Endothelial cell of umbilical vein (primary cell): Measurements from ENCODE around the gene MRTFA. TPM values are rescaled to one million over a fixed set of nuclear protein-coding genes. Genes with fewer than 3 reads are reported as not detected.

Source experiments
- BruUV-seq: library from RNA; stranded (reverse); fragments of 400-500 nt; replicated peaks from 2 replicates; lab custom pipeline; 2021; lab: Mats Ljungman, UMichigan
- CTCF ChIA-PET: fragments of 300-600, 350-600 bp; sonication (Branson Sonifier 250); formaldehyde crosslinking; loops from one replicate; lab custom pipeline; 2021; ENCODE audit warnings: antibody characterized with exemption, inconsistent platforms; lab: Charles Lee
- POLR2A ChIA-PET: fragments of 300-600, 350-600 bp; sonication (Branson Sonifier 250); formaldehyde crosslinking; loops from one replicate; lab custom pipeline; 2021; ENCODE audit warnings: antibody characterized with exemption, inconsistent platforms; lab: Charles Lee
- DNase-seq: peaks from one replicate; pipeline ENCODE4 v3.0.0-alpha.2; 2011; ENCODE audit warnings: low read depth, low spot score
- FAIRE-seq: peaks from 2 replicates; lab custom pipeline; 2011; peaks lifted over from hg19 to GRCh38; lab: Jason Lieb, UNC
- H2AFZ ChIP-seq: 2 replicates; pipeline ENCODE4 v1.6.0; 2012; ENCODE audit warnings: low read depth, low read length, control low read depth, inconsistent platforms
- H3K27ac ChIP-seq: 2 replicates; pipeline ENCODE4 v1.5.1; 2011; ENCODE audit warnings: low read depth, mild to moderate bottlenecking, control low read depth, low read length, moderate library complexity; ENCODE audit not compliant: insufficient read depth
- H3K27me3 ChIP-seq, 2 experiments: 2 replicates each; pipeline versions ENCODE4 v1.6.0 to v1.6.1; 2011; ENCODE audit warnings: low read length in 2 of 2, mixed read lengths in 1 of 2; ENCODE audit not compliant: control insufficient read depth in 2 of 2, insufficient read depth in 2 of 2
- H3K36me3 ChIP-seq, 2 experiments: 2 replicates in 1 of 2; 3 replicates in 1 of 2; pipeline ENCODE4 v1.5.1; 2011; ENCODE audit warnings: low read length in 2 of 2, mild to moderate bottlenecking in 1 of 2, moderate library complexity in 1 of 2; ENCODE audit not compliant: control insufficient read depth in 2 of 2, insufficient read depth in 2 of 2; ENCODE audit errors: extremely low read depth in 1 of 2
- H3K4me1 ChIP-seq: 3 replicates; pipeline ENCODE4 v1.5.1; 2011; ENCODE audit warnings: mild to moderate bottlenecking, low read length; ENCODE audit not compliant: control insufficient read depth, insufficient read depth; ENCODE audit errors: extremely low read depth
- H3K4me2 ChIP-seq: 2 replicates; pipeline ENCODE4 v1.6.1; 2011; ENCODE audit warnings: low read length, control low read depth, mixed read lengths; ENCODE audit not compliant: insufficient read depth
- H3K4me3 ChIP-seq, 3 experiments: fragments of 200-600 bp in 1 of 3; sonication (generic), shearing (Covaris generic) in 1 of 3; replicated peaks in 1 of 3; 2 replicates each; pipeline ENCODE4 v1.5.1; 2011 to 2016; ENCODE audit warnings: control low read depth in 3 of 3, low read length in 3 of 3, mild to moderate bottlenecking in 2 of 3, inconsistent platforms in 1 of 3, low read depth in 1 of 3, moderate library complexity in 1 of 3; ENCODE audit not compliant: insufficient read depth in 1 of 3
- H3K79me2 ChIP-seq: 2 replicates; pipeline ENCODE4 v1.6.0; 2012; ENCODE audit warnings: low read length, inconsistent platforms; ENCODE audit not compliant: control insufficient read depth, insufficient read depth
- H3K9ac ChIP-seq: replicated peaks from 2 replicates; pipeline ENCODE3; 2011; ENCODE audit warnings: low read length, control low read depth; ENCODE audit not compliant: insufficient read depth; ENCODE audit errors: extremely low read depth
- H3K9me1 ChIP-seq: replicated peaks from 3 replicates; pipeline ENCODE4 v1.6.0; 2011; ENCODE audit warnings: mild to moderate bottlenecking, low read length; ENCODE audit not compliant: control insufficient read depth, insufficient read depth; ENCODE audit errors: extremely low read depth
- H3K9me3 ChIP-seq: replicated peaks from 2 replicates; pipeline ENCODE4 v1.5.1; 2012; ENCODE audit warnings: low read length, inconsistent platforms; ENCODE audit not compliant: control insufficient read depth, insufficient read depth
- H4K20me1 ChIP-seq: replicated peaks from 2 replicates; pipeline ENCODE3; 2011; ENCODE audit warnings: mild to moderate bottlenecking, low read length; ENCODE audit not compliant: control insufficient read depth, insufficient read depth; ENCODE audit errors: extremely low read depth
- EZH2 ChIP-seq: IDR thresholded peaks from 2 replicates; pipeline ENCODE4 v1.6.1; 2012; ENCODE audit warnings: borderline replicate concordance, low read depth, mild to moderate bottlenecking, moderate library complexity, low read length, inconsistent platforms; ENCODE audit not compliant: severe bottlenecking
- FOS ChIP-seq: IDR thresholded peaks from 2 replicates; pipeline ENCODE4 v1.6.1; 2011; ENCODE audit warnings: mild to moderate bottlenecking, low read length, moderate library complexity, borderline replicate concordance; ENCODE audit not compliant: insufficient read depth
- GATA2 ChIP-seq: IDR thresholded peaks from 2 replicates; pipeline ENCODE4 v1.7.0; 2011; ENCODE audit warnings: low read depth, mild to moderate bottlenecking, moderate library complexity, mixed read lengths, low read length; ENCODE audit not compliant: insufficient read length, insufficient read depth
- JUN ChIP-seq: IDR thresholded peaks from 2 replicates; pipeline ENCODE4 v1.6.1; 2011; ENCODE audit warnings: borderline replicate concordance, low read depth; ENCODE audit not compliant: insufficient read length, insufficient read depth
- MYC ChIP-seq: IDR thresholded peaks from one replicate; pipeline ENCODE4 v1.6.1; 2011; ENCODE audit warnings: mild to moderate bottlenecking, low read depth, low read length
- POLR2A ChIP-seq: IDR thresholded peaks from 2 replicates; pipeline ENCODE4 v1.6.1; 2012; ENCODE audit warnings: low read depth, mild to moderate bottlenecking, control low read depth, low read length
- POLR2AphosphoS5 ChIP-seq: IDR thresholded peaks from 2 replicates; pipeline ENCODE4 v1.6.1; 2012; ENCODE audit warnings: low read depth, mild to moderate bottlenecking, control low read depth, low read length, moderate library complexity; ENCODE audit not compliant: insufficient read depth
- dilution Hi-C: fragments of 300-500 bp; cut with MboI; formaldehyde crosslinking; loops from one replicate; pipeline ENCODE4 v1.15.0; 2019; ENCODE audit warnings: low sequenced_read_pairs; ENCODE audit not compliant: extremely low pct_ligation_motif_present
- intact Hi-C: fragments of 100-400 bp; cut with micrococcal nuclease; formaldehyde crosslinking; loops from one replicate; pipeline ENCODE4 v1.10.0; 2022
- polyA plus RNA-seq, 4 experiments: library from polyadenylated mRNA; depleted of rRNA in 3 of 4; stranded (reverse) in 3 of 4; unstranded in 1 of 4; fragments of >200 nt; gene quantifications; 2 replicates each; pipeline versions ENCODE4 v1.2.1 to v1.2.3, GENCODE V29; 2011 to 2012; ENCODE audit warnings: missing spikeins in 1 of 4
- total RNA-seq: library from RNA; stranded (reverse); gene quantifications from 2 replicates; pipeline ENCODE4 v1.2.3, GENCODE V29; 2021
- TF ChIP-seq, protein P1 (sequence below), 2 donors: IDR thresholded peaks; 1 replicate in 1 of 2; 2 replicates in 1 of 2; pipeline ENCODE4 v1.5.1; 2011; ENCODE audit warnings: low read length in 2 of 2, mild to moderate bottlenecking in 2 of 2, moderate library complexity in 2 of 2, control low read depth in 1 of 2, inconsistent platforms in 1 of 2, low read depth in 1 of 2; ENCODE audit not compliant: insufficient read depth in 1 of 2; ENCODE audit errors: extremely low read depth in 1 of 2
- TF ChIP-seq, protein P2 (sequence below): IDR thresholded peaks from 2 replicates; pipeline ENCODE4 v1.6.1; 2011; ENCODE audit not compliant: insufficient read depth, insufficient read length

The MRTFA gene
- total and polyA plus RNA-seq, 2 donors (not counting 3 experiments of a cell fraction or from before 2014, with no cell fraction given): 13.6 to 44.1 TPM

DNA sequence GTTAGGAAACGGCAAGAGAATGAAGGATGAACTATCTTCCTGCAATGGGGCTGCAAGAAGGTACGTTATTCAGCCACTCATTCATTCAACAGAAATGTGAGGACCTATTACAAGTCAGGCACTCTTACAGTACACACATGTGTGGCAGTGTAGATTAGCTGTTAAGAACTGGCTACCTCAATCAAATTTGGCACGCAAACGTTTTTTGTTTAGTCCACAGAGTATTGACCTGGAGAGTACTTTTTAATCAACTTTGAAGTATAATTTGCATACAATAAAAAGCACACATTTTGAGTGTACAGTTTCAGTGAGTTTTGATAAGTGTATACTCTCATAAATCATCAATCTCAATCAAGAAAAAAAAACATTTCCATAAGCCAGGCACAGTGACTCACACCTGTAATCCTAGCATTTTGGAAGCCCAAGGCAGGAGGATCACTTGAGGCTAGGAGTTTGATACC lies 24.2 kb downstream of the MRTFA start:
- no peaks in the 10 kb centered on the region for H3K9me1 ChIP-seq
- no peaks in the 10 kb centered on the region for H3K27me3 ChIP-seq
- H3K4me2 ChIP-seq: no peak overlapping the region
- H3K9me3 ChIP-seq: no peaks in the 10 kb centered on the region
- dilution Hi-C loops: no loop called here
- ChIA-PET POLR2A (no interaction called here), CTCF (interaction anchor here (1.0 to 1.1 kb wide), 2 partner anchors 22 to 71 kb away, joined by 3 read pairs; no protein-coding TSS in a partner anchor)
- no peak overlapping the region for H3K9ac ChIP-seq
- peaks cover 62% of the 10 kb centered on the region for H3K79me2 ChIP-seq
- no peak overlapping the region for H3K27ac ChIP-seq
- H3K36me3 ChIP-seq: no peaks in the 10 kb centered on the region
- no peak for FAIRE-seq
- peaks cover 5% of the 10 kb centered on the region for H4K20me1 ChIP-seq
- BruUV-seq: no TSS peak
- H3K4me3 ChIP-seq: no peak overlapping the region
- DNase-seq: no peak
- no peak overlapping the region for H2AFZ ChIP-seq
- H3K4me1 ChIP-seq: no peaks in the 10 kb centered on the region
- intact Hi-C loops: no loop called here
- TF ChIP-seq POLR2A (no peak), FOS (no peak), JUN (no peak), MYC (no peak), POLR2AphosphoS5 (no peak), EZH2 (no peak), GATA2 (no peak)
- TF ChIP-seq, protein P1, sequence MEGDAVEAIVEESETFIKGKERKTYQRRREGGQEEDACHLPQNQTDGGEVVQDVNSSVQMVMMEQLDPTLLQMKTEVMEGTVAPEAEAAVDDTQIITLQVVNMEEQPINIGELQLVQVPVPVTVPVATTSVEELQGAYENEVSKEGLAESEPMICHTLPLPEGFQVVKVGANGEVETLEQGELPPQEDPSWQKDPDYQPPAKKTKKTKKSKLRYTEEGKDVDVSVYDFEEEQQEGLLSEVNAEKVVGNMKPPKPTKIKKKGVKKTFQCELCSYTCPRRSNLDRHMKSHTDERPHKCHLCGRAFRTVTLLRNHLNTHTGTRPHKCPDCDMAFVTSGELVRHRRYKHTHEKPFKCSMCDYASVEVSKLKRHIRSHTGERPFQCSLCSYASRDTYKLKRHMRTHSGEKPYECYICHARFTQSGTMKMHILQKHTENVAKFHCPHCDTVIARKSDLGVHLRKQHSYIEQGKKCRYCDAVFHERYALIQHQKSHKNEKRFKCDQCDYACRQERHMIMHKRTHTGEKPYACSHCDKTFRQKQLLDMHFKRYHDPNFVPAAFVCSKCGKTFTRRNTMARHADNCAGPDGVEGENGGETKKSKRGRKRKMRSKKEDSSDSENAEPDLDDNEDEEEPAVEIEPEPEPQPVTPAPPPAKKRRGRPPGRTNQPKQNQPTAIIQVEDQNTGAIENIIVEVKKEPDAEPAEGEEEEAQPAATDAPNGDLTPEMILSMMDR (IDR thresholded peaks at IDR 0.05; ENCODE audit: extremely low read depth in 1 of 2, insufficient read depth in 1 of 2, low read depth in 1 of 2, low read length in 2 of 2): no peak
- TF ChIP-seq, protein P2, sequence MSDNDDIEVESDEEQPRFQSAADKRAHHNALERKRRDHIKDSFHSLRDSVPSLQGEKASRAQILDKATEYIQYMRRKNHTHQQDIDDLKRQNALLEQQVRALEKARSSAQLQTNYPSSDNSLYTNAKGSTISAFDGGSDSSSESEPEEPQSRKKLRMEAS: no peak
